ENCODE results near the gene PSPN.

PSPN gene, protein sequence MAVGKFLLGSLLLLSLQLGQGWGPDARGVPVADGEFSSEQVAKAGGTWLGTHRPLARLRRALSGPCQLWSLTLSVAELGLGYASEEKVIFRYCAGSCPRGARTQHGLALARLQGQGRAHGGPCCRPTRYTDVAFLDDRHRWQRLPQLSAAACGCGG

DNA sequence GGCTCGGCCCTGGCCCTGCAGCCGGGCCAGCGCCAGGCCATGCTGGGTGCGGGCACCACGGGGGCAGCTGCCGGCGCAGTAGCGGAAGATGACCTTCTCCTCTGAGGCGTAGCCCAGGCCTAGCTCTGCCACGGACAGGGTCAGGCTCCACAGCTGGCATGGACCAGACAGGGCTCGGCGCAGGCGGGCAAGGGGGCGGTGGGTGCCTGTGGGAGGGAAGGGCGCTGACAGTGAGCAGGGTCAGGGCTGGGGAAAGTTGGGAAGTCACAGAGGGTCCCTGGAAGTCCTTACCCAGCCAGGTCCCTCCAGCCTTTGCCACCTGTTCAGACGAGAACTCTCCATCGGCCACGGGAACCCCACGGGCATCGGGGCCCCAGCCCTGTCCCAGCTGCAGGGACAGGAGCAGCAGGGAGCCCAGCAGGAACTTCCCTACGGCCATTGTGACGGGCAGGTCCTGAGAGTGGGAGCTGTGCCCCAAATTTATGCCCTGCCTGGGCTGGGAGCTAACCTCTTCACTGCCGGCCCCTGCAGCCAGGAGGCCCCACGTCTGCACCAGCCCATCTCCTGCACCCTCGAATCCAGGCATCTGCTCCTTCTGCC is at the start of gene PSPN:
PSPN (minus strand) TSS at position 523 of the 600 bp plus-strand sequence; CDS start at position 439, 84 bp downstream.
- no peak within 1 kb of the TSS for H3K4me3 ChIP-seq (ENCODE audit: control insufficient read depth, low read depth, low read length)
- no peak for DNase-seq (ENCODE audit: low read depth)
- TF ChIP-seq, protein P1, sequence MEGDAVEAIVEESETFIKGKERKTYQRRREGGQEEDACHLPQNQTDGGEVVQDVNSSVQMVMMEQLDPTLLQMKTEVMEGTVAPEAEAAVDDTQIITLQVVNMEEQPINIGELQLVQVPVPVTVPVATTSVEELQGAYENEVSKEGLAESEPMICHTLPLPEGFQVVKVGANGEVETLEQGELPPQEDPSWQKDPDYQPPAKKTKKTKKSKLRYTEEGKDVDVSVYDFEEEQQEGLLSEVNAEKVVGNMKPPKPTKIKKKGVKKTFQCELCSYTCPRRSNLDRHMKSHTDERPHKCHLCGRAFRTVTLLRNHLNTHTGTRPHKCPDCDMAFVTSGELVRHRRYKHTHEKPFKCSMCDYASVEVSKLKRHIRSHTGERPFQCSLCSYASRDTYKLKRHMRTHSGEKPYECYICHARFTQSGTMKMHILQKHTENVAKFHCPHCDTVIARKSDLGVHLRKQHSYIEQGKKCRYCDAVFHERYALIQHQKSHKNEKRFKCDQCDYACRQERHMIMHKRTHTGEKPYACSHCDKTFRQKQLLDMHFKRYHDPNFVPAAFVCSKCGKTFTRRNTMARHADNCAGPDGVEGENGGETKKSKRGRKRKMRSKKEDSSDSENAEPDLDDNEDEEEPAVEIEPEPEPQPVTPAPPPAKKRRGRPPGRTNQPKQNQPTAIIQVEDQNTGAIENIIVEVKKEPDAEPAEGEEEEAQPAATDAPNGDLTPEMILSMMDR (conservative IDR thresholded peaks at IDR 0.05; ENCODE audit: control insufficient read depth, insufficient read depth, low read depth, low read length), result no peak

DNA sequence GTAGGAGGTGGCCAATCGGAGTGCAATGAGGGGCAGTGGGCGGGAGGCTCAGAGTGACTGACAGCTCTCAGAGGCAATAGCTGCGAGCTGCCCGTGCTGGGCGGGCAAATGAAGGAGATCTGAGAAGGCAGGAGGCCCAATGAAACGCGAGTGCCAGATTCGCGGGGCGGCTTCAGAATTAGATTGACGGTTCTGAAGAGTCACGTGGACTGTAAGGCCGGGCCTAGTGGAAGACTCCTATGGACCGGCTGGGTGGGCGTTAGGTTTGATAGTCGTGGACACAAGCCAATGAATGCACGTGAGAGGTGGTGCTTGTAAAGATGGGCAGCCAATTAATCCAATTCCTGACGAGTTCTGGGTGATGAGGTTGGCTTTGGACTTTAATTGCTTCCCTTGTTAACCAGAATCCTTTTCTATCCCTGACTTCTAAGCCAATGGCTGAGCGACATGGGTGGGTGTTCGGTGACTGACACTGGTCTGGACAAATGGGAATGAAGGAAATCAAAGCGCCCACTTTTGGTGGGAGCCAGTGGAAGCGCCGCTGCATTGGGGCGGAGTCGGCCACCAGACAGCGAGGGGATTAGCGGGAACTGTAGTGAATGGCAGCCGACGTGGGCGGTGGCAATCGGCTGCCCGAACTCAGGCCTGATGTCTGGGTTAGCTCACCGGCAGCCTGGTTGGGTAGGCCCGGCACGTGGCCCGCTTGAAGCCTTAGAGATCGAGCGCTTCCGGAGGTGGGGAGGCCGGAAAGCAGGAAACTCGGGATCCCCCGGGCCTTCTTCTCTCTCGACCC is 49.4 kb upstream of the PSPN start:
- DNase-seq (ENCODE audit: low read depth), result peak; percentile 100
- TF ChIP-seq, protein P1 (conservative IDR thresholded peaks at IDR 0.05; ENCODE audit: control insufficient read depth, insufficient read depth, low read depth, low read length), result no peak
- H3K4me3 ChIP-seq (ENCODE audit: control insufficient read depth, low read depth, low read length), result peak overlapping the region; percentile 4

DNA sequence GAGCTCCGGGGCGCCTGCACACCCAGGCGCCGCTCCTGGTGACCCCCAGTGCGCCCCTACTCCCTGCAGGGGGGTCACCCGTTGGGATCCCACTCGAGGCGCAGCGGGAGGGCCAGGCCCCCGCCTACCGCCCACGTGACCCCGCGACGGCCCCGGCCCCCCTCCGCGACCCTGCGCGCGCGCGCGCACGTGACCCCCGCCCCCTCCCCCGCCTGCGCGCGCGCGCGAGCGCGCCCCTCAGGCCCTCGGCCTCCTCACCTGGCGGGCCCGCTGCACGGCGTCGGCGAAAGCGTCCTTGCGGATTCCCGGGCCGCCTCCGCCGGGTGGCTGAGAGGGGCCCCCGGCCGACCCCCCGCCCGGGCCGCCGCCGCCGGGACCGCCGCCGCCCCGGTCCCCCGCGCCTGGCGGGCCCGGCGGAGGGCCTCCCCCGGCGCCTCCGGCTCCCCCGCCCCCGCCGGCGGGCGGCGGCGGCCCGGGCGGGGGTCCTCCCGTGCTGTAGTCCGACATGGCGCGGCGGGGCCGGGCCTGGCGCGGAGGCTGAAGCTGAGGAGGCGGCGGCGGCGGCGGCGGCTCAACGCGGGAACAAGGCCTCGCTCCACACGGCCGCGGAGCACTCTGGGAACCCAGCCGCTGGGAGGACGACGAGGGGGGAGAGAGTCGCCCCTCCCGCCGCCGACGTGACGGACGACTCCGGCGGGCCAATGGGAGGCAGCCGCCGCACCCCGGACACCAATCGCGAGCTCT is 48.6 kb upstream of the PSPN start, which contains the start of gene KHSRP:
KHSRP (minus strand) TSS at position 617 of the 744 bp plus-strand sequence; CDS start at position 507, 110 bp downstream.
- TF ChIP-seq, protein P1 (conservative IDR thresholded peaks at IDR 0.05; ENCODE audit: control insufficient read depth, insufficient read depth, low read depth, low read length), result no peak

DNA sequence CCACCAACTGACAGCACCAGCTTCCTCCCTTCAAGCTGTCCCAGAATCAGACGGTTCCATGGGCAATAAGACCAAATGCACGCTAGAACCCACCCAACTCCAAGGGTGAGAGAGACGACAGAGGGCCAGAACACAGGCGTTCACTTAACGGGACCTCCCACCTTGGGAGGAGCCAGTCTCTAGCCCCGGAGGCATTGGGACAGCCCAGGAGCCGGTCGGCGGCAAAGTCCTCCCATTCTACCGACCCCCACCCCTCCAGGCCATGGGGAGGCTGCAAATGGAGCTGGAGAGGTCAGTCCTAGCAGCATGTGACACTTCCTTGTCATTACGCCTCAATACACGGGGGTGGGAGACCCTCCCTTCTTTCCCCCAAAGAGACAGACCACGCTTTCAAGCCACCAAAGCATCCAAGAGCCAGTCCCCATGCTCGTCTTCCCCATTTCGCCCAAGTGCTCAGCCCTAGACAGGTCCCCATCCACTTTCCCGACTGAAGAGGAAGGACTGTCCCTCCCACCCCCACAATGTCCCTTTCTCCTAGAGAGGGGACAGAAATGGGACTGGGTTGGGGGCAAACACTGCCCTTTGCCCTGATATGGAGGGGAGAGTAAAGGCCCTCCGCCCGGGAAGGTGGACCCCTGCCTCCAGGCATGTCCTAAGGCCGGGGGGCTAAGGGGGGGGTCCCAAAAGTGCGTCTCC is 47.9 kb upstream of the PSPN start:
- peak; percentile 49 for DNase-seq (ENCODE audit: low read depth)
- TF ChIP-seq, protein P1 (conservative IDR thresholded peaks at IDR 0.05; ENCODE audit: control insufficient read depth, insufficient read depth, low read depth, low read length), result no peak
- peak overlapping the region; percentile 97 for H3K4me3 ChIP-seq (ENCODE audit: control insufficient read depth, low read depth, low read length)

More for the DNA sequence above, 48.6 kb upstream of the PSPN start, which contains the start of gene KHSRP:
- peak within 1 kb of the TSS; percentile 97 for H3K4me3 ChIP-seq (ENCODE audit: control insufficient read depth, low read depth, low read length)
- DNase-seq (ENCODE audit: low read depth), result no peak

DNA sequence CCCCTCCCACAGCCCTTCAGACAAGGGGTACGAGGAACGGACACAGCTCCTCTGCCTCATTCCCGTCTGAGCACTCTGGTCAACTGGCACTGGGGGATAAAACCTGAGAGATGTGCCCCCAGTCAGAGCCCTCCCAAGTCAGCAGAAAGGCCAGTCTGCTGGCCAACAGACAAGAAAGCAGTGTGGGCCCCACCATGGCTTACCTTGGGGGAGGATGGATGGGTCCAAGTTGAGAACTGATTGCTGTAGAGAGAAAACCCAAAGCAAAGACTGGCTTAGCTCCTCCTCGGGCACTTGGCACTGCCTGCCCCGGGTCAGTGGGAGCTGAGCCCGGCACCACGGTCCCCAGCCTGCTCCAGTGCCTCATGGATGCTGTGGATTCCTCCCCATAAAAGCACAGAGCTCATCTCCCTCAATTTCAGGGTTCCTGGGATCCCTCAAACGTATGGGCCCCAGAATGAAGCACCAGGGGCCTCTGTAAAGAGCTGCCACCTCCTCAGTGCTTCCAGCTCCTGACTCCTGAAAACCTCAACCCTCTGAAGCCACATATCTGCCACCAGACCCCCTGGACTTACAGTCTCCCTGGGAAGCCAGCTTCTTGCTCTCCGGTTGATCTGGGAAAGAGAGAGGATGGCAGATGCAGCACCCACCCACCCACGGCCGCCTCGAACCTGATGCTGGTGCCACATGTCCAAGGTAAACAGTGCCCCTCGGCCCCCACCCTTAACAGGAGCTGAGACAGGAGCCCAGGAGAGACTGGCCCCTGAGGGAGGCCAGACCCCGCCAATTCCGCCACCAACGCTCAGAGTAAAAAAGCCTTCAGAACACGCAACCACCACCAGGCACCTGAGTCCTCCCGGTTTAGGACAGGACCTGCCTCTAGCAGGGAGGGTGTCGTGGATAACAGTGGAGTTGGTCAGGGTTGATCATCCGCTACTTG is 45.6 kb upstream of the PSPN start:
- DNase-seq (ENCODE audit: low read depth), result no peak
- H3K4me3 ChIP-seq (ENCODE audit: control insufficient read depth, low read depth, low read length), result no peak overlapping the region
- TF ChIP-seq, protein P1 (conservative IDR thresholded peaks at IDR 0.05; ENCODE audit: control insufficient read depth, insufficient read depth, low read depth, low read length), result no peak

All from fibroblast of mammary gland (primary cell).